HL-60 (cell line): Measurements from ENCODE around the gene PPM1F.
A peak's percentile ranks its signal among the peaks of the same experiment; 100 is the strongest.

Experiments
- DNase-seq, 2 experiments: peaks; one replicate each; pipeline ENCODE4 v3.0.0-alpha.2; 2010 to 2020; ENCODE audit warnings: low read depth in 1 of 2, low spot score in 1 of 2
- H3K27ac ChIP-seq: fragments of 250-450 bp; sonication (Bioruptor Pico); replicated peaks from 2 replicates; pipeline ENCODE4 v1.5.1; 2020; ENCODE audit warnings: mild to moderate bottlenecking, moderate library complexity
- H3K27me3 ChIP-seq: fragments of 250-450 bp; sonication (Bioruptor Pico); 2 replicates; pipeline ENCODE4 v1.5.1; 2021; ENCODE audit warnings: mild to moderate bottlenecking, moderate library complexity; ENCODE audit not compliant: insufficient read depth, poor library complexity, severe bottlenecking
- H3K4me3 ChIP-seq: replicated peaks from 2 replicates; pipeline ENCODE4 v1.5.1; 2011; ENCODE audit warnings: mild to moderate bottlenecking, control low read depth, low read length; ENCODE audit not compliant: insufficient read depth
- GABPA ChIP-seq: IDR thresholded peaks from 2 replicates; pipeline ENCODE4 v1.6.1; 2012; ENCODE audit warnings: low read depth
- POLR2AphosphoS5 ChIP-seq: IDR thresholded peaks from 2 replicates; pipeline ENCODE4 v1.6.1; 2012; ENCODE audit warnings: low read depth
- SPI1 ChIP-seq: IDR thresholded peaks from 2 replicates; pipeline ENCODE4 v1.6.1; 2012; ENCODE audit warnings: low read depth, mild to moderate bottlenecking, borderline replicate concordance
- TF ChIP-seq, protein P1 (sequence below): IDR thresholded peaks from one replicate; pipeline ENCODE4 v1.5.1; 2011; ENCODE audit warnings: low read length, control low read depth, inconsistent platforms; ENCODE audit not compliant: insufficient read depth
- TF ChIP-seq, protein P2 (sequence below): IDR thresholded peaks from 2 replicates; pipeline ENCODE4 v1.6.1; 2012; ENCODE audit warnings: low read depth; ENCODE audit not compliant: insufficient replicate concordance

The PPM1F gene

DNA sequence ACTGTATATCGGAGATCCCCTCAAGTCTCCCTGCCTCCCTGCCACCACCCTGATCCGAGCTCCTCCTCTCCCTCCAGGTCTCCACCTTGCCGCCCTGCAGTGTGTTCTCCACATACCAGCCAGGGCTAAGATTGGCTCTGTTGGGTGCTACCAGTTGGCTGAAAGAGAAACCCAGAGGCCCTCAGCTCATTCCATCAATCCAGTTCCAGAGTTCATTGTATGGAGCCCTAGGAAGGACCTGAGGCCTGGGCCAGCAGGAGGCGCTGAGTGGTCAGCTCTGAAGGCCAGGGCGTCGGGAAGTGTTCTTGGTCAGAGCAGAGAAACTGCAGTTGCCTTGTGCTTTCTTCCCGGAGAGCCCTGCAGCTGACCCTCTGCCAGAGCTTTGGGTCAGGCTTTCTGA, 32.1 kb upstream of the PPM1F start:
- no peak for DNase-seq

DNA sequence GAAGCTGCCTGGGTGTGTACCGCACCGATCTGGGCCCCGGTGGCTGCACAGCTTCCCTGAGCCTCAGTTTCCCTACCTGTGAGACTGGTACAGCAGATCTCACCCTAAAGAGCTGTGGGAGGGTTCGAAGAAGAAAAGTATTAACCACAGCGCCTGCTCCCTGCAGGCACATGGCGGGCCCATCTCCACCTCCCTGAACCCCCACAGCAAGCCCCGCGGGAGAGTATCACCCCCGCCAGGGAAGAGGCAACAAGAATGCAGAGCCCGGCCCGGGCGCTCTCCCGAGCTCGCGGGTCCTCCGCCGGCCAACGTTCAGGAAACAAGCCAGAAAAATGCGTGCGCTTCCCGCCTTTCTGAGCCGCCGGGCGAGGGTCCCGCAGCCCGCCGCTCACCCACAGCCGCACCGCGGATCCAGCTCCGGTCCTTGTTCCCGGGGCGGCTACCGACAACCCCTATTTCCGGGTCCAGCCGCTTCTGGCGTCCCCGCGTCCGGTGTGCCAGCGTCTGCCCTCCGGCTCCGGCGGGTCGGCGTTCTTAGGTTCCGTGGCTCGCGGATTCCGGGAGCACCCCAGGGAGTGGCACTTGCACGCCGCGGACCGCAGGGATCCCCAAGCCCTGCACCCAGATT, 29.8 kb upstream of the PPM1F start, which contains the start of gene TOP3B:
TOP3B (minus strand) TSS at position 450 of the 628 bp plus-strand sequence. CDS start 7,078 bp downstream, outside the sequence.
- Histone ChIP-seq H3K4me3 (peak within 1 kb of the TSS; percentile 99), H3K27ac (peak within 1 kb of the TSS; percentile 91), H3K27me3 (no peaks in the 10 kb centered on the region)
- TF ChIP-seq, protein P1, sequence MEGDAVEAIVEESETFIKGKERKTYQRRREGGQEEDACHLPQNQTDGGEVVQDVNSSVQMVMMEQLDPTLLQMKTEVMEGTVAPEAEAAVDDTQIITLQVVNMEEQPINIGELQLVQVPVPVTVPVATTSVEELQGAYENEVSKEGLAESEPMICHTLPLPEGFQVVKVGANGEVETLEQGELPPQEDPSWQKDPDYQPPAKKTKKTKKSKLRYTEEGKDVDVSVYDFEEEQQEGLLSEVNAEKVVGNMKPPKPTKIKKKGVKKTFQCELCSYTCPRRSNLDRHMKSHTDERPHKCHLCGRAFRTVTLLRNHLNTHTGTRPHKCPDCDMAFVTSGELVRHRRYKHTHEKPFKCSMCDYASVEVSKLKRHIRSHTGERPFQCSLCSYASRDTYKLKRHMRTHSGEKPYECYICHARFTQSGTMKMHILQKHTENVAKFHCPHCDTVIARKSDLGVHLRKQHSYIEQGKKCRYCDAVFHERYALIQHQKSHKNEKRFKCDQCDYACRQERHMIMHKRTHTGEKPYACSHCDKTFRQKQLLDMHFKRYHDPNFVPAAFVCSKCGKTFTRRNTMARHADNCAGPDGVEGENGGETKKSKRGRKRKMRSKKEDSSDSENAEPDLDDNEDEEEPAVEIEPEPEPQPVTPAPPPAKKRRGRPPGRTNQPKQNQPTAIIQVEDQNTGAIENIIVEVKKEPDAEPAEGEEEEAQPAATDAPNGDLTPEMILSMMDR = no peak
- TF ChIP-seq SPI1 = no peak
- TF ChIP-seq, protein P2, sequence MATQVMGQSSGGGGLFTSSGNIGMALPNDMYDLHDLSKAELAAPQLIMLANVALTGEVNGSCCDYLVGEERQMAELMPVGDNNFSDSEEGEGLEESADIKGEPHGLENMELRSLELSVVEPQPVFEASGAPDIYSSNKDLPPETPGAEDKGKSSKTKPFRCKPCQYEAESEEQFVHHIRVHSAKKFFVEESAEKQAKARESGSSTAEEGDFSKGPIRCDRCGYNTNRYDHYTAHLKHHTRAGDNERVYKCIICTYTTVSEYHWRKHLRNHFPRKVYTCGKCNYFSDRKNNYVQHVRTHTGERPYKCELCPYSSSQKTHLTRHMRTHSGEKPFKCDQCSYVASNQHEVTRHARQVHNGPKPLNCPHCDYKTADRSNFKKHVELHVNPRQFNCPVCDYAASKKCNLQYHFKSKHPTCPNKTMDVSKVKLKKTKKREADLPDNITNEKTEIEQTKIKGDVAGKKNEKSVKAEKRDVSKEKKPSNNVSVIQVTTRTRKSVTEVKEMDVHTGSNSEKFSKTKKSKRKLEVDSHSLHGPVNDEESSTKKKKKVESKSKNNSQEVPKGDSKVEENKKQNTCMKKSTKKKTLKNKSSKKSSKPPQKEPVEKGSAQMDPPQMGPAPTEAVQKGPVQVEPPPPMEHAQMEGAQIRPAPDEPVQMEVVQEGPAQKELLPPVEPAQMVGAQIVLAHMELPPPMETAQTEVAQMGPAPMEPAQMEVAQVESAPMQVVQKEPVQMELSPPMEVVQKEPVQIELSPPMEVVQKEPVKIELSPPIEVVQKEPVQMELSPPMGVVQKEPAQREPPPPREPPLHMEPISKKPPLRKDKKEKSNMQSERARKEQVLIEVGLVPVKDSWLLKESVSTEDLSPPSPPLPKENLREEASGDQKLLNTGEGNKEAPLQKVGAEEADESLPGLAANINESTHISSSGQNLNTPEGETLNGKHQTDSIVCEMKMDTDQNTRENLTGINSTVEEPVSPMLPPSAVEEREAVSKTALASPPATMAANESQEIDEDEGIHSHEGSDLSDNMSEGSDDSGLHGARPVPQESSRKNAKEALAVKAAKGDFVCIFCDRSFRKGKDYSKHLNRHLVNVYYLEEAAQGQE = peak; percentile 67
- TF ChIP-seq POLR2AphosphoS5 = peak; percentile 94
- TF ChIP-seq GABPA = peak; percentile 99
- peak; percentile 66 to 87 for DNase-seq

More for the DNA sequence above, 32.1 kb upstream of the PPM1F start:
- TF ChIP-seq SPI1 = no peak
- TF ChIP-seq, protein P2 = no peak
- TF ChIP-seq, protein P1 = no peak
- no peak for TF ChIP-seq POLR2AphosphoS5
- no peak for TF ChIP-seq GABPA
- Histone ChIP-seq H3K27ac (no peak overlapping the region), H3K4me3 (no peak overlapping the region), H3K27me3 (no peaks in the 10 kb centered on the region)

DNA sequence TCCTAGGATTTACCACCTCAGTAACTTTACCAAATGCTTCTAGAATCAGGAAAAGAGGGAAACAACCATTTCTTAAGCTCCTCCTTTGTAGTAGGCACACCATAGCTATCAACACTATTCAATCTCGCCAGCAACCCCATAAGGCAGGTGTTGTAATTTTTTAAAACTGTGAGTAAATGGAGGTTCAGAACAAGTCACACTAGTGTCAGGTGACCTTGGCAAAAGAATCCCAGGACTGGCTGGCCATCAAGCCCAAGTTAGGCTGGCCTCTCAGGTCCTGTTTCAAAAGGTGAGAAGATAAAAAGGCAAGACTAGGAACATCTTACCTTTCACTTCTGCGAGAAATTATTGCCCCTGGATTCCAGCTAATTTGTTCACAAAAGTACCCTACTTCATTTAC, 29.2 kb upstream of the PPM1F start:
- Histone ChIP-seq H3K27ac (peak overlapping the region; percentile 91), H3K27me3 (no peaks in the 10 kb centered on the region), H3K4me3 (peak overlapping the region; percentile 99)
- peak in 1 of 2 experiments; percentile 22 for DNase-seq
- no peak for TF ChIP-seq GABPA
- TF ChIP-seq, protein P2 = no peak
- TF ChIP-seq, protein P1 = no peak
- no peak for TF ChIP-seq SPI1
- TF ChIP-seq POLR2AphosphoS5 = no peak
